ENCODE measurements around the gene SLC12A4.

- TF ChIP-seq CTCF (IDR thresholded peaks at IDR 0.05) (no peak), POLR2AphosphoS5 (IDR thresholded peaks at IDR 0.05) (no peak)
Measured at GRCh38 chr16:67910158-67910557, 58.3 kb downstream of the SLC12A4 start.

Data from suprapubic skin (tissue), 3 donors.